Hindlimb muscle (tissue), 1 donor: ENCODE results near the gene LINGO1. TPM values are rescaled to one million over a fixed set of nuclear protein-coding genes. Genes with fewer than 3 reads are reported as not detected.

Source experiments
- DNase-seq: peaks from one replicate; pipeline ENCODE4 v3.0.0-alpha.2; 2013
- polyA plus RNA-seq: library from polyadenylated mRNA; unstranded; fragments of 120-200 nt; gene quantifications from one replicate; pipeline ENCODE4 v1.2.1, GENCODE V29; 2013; ENCODE audit not compliant: insufficient read length

Gene LINGO1
- polyA plus RNA-seq, 1 donor, result 11.1 TPM

- DNase-seq, result no peak
Observed at GRCh38 chr15:77654975-77655374, 22.3 kb upstream of the LINGO1 start.

GRCh38 chr15:77653832-77654480 is 21.2 kb upstream of the LINGO1 start:
- DNase-seq, result no peak

GRCh38 chr15:77650265-77650664 is 17.6 kb upstream of the LINGO1 start:
- DNase-seq, result no peak

- no peak for DNase-seq
Observed at GRCh38 chr15:77649610-77650009, 16.9 kb upstream of the LINGO1 start.

DNA sequence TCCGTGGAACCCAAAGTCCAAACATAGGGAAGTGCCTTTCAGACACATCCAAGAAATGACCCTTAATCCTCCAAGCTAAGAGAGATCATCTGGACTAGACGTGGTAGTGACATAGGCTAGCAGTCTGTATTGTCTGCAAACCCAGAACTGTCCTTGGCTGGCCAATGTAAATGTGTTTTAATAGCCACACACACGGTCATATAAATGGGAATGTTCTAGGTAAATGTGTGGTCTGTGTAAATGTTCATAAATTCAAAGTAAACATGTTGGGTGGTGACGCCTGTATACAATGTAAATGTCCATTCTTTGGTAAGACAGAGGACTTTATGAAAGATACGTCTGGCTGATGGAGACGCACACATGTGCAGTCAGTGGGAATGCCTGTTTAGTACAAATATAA is 16.3 kb upstream of the LINGO1 start:
- DNase-seq, result no peak

GRCh38 chr15:77647961-77648360 is 15.2 kb upstream of the LINGO1 start:
- no peak for DNase-seq

DNA sequence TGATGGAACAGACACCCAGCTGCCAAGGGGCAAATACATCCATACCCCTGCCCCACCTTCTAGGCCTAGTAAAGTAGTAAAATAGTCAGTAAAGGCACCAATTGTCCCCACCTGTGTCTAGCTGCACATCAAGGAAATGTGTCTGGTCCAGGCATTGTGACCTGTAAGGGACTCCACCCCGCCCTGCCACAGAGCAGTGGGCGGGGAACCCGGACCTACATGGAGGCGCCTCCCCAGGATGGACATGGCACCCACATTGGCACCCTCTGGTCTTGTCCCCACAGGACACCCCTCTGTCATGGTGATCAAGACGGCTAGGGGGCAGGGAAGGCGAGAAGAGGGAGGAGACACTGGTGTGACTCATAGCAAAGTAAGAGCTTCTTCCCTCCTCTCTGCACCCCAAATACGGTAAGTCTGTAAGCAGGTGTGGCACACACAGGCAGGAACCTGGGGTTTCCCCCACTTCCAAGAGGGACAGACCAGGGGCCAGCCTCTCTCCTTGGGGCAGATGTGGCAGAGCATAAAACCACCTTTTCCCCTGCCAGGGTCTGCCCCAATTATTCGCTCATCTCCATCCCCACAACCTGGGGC is 13.5 kb upstream of the LINGO1 start:
- DNase-seq, result no peak

- no peak for DNase-seq
Observed at GRCh38 chr15:77645602-77646001, 12.9 kb upstream of the LINGO1 start.

- no peak for DNase-seq
Observed at GRCh38 chr15:77644543-77645247, 12.0 kb upstream of the LINGO1 start.

DNA sequence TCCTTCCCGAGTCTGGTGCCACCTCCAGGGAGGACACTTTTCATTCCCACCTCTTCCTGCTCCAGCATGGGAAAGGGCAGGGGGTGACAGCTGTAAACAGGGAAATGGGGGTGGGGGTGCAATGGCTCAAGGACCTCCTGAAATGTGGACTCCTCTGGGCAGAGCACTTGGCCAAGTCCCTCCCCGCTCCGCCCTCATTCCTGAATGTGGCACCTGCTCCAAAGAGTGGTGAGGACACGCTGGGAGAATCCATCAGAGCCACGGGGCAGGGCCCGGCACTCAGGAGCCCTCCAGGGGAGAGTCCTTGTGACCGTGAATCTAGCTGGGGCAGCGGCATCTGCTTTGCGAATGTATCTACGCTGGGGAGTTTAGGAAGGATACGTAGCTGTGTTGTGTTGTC is 11.1 kb upstream of the LINGO1 start:
- DNase-seq, result no peak

DNA sequence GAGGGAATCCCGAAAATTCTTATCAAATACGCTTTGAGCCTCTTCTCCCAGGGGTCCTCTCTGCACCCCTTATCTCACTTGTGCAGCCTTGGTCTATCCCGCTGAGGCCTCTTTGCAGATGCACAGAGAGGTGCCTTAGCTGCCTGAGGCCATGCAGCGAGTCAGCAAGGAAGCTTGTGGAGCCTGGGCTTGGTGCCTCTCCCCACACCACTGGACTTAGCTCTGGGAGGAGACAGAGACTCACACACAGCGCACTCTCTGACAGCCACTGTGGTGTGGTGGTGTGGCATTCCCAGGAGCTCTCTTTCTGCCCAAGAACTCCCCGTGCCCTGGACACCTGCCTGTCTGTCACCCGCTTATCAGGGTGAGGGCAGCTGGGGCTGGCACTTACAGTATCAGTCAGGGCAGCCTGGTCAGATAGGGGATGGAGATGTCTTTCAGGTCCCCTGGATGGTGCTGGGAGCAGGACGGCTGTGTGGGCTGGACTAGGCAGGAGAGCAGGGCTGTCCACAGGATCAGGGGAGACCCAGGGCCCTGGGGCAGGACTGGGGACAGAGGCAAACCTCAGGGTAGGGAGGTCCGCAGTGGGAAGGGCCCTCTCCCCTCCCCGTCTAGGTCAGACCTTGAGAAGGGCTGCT is 10.2 kb upstream of the LINGO1 start:
- no peak for DNase-seq

DNA sequence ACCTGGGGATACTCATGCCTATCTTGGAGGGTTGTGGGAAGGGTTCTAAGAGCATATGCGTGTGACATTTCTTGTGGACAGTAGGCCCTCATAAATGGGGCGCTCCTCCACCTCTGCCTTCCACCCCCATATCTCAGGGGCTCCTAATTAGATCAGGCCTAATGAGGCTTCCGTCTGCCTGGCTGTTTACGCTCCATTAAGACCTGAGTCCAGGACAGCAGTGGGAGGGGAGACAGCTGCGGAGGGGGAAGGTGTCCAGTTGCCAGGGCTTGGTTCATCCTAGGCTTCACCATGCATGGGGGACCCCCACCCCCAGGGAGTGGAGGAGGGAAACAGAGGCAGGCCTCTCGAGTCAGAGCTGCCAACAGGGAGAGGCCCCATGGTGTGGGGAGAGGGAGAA is 9.3 kb upstream of the LINGO1 start:
- DNase-seq, result no peak

DNA sequence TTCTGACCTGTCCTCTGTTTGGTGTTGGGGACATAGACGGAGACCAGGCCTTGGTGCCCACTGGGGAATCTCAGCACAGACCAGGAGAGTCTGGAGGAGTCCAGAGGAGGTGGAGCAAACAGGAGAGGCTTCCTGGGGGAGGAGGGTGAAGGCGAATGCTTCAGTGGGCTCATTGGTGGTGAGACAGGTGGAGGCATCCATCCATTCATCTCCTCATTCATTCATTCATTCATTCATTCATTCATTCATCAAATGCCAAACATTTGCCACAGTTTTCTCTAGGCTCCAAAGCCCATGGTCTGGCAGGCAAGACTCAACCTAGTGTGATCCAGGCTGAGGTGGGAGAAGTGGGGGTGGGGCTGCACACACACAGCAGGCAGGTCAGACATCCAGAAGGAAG is 7.9 kb upstream of the LINGO1 start:
- no peak for DNase-seq

DNA sequence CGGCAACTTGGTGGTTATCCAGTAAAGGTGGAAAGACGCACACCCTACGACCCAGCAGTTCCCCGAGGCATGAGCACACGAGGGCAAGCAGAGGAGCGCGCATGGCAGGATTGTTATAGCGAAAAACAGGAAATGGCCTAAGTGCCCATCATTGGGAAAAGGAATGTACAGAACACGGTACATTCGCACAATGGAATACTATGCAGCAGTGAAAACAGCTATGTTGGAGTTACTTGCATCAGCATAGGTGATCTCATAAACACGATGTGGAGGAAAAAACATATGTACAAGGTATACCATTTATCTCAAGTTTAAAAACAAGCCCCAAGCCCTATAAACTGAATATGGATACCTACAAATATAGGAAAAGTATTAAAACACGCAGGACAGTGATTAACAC is 6.7 kb upstream of the LINGO1 start:
- no peak for DNase-seq

- DNase-seq, result no peak
Observed at GRCh38 chr15:77637851-77638692, 5.4 kb upstream of the LINGO1 start.

DNA sequence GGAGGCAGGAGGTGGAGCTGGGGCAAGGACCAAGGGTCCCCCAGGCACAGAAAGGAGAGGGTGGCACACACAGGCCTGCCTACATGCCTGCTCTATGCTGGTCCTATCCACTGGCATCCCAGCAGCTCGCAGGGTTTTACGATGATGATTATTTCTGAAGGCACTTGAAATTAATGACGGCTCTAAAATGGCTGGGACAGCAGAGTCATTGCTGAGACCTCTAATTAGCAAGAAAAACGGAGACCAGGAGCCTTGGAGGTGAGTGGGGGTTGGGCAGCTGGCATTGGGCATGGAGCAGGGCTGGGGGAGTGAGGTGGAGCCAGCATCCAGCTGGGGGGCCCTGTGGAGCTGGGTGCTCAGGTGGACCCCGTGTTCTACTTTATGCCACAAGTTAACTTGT is 3.5 kb upstream of the LINGO1 start:
- DNase-seq, result no peak

DNA sequence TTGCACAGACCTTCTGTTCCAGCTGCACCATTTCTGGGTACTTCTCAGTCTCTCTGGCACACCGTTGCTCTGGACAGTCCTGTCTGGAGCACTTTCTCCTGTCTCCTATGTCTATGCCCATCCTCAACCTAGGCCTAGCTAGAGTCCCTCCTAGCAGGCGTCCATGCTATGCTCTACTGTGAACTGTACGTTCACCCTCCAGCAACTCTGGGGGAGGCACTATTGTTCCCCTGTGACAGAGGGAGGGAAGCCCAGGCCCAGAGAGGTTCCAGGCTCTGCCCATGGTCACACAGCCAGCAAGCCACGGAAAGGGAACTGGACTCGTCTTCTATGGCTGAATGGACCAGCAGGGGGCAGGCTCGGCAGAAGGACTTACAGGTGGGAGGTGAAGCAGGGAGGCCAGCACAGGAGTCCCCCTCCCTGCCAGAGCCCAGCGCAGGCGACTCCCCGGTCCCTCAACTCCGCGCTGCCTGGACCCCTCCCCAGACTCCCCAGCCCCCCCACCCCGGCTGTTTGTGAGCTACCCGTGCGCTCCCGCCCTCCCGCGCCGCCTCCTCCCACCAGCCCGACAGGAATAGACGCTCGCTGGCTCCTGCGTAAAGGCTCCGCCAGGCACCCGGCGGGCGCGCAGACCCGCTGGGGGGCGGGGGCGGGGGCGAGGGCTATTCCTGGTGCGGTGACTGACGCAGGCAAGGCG is 1.7 kb upstream of the LINGO1 start:
- DNase-seq, result peak; percentile 39

DNA sequence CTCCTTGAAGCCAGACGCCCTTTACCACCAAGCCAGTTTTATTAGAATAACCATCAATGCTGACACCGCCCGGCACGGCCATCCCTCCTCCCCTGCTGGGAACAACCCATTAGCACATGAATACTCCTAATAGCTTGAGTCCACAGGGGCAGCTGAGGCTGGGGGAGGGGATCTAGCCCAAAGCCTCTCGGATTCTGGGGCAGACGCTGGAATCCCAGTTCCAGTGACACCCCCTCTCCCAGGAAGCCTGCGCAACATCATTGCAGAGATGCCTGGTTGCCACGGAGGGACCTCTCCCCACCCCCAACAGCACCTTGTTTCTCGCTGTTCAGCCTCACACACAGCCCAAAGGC is 1.2 kb upstream of the LINGO1 start:
- DNase-seq, result no peak

GRCh38 chr15:77633134-77633912 is 611 bp upstream of the LINGO1 start:
- peak; percentile 91 for DNase-seq

GRCh38 chr15:77631745-77632533 is 773 bp downstream of the LINGO1 start:
- DNase-seq, result no peak
